Activated CD4-positive, CD25-positive, alpha-beta regulatory T cell treated with anti-CD3 and anti-CD28 coated beads, Interleukin-2, amount 50 U/mL, for 24 hours (primary cell): ENCODE results near the gene MC2R.

ENCODE experiments used
- ATAC-seq, 2 donors: fragments of 150-1000 bp; cut with Tn5 transposase; one replicate each; pipeline ENCODE4 v1.10.0; 2021; ENCODE audit warnings: mild to moderate bottlenecking in 1 of 2, moderate library complexity in 1 of 2

The MC2R gene

GRCh38 chr18:13915391-13915790 is at the start of gene MC2R:
MC2R (minus strand) TSS chr18:13915536; CDS start chr18:13885518, 30,018 bp downstream.
- ATAC-seq: no peak

GRCh38 chr18:13945811-13946210 is 30.5 kb upstream of the MC2R start:
- no peak for ATAC-seq

- no peak for ATAC-seq
Observed at GRCh38 chr18:13943338-13943737, 28.0 kb upstream of the MC2R start.

GRCh38 chr18:13940326-13940725 is 25.0 kb upstream of the MC2R start:
- ATAC-seq: no peak

GRCh38 chr18:13934676-13935075 is 19.3 kb upstream of the MC2R start:
- no peak for ATAC-seq

GRCh38 chr18:13934058-13934457 is 18.7 kb upstream of the MC2R start:
- ATAC-seq: no peak

- no peak for ATAC-seq
Observed at GRCh38 chr18:13932285-13933025, 17.1 kb upstream of the MC2R start.

GRCh38 chr18:13930964-13931363 is 15.6 kb upstream of the MC2R start:
- ATAC-seq: no peak

GRCh38 chr18:13923221-13923620 is 7.9 kb upstream of the MC2R start:
- ATAC-seq: no peak

GRCh38 chr18:13918898-13919297 is 3.6 kb upstream of the MC2R start:
- ATAC-seq: no peak

GRCh38 chr18:13917401-13917800 is 2.1 kb upstream of the MC2R start:
- no peak for ATAC-seq

GRCh38 chr18:13916559-13916958 is 1.2 kb upstream of the MC2R start:
- no peak for ATAC-seq

- no peak for ATAC-seq
Observed at GRCh38 chr18:13915995-13916431, 677 bp upstream of the MC2R start.

GRCh38 chr18:13914756-13915155 is 580 bp downstream of the MC2R start:
- no peak for ATAC-seq

- no peak for ATAC-seq
Observed at GRCh38 chr18:13914170-13914569, 1.2 kb downstream of the MC2R start.

- ATAC-seq: no peak
Observed at GRCh38 chr18:13913205-13913604, 2.1 kb downstream of the MC2R start.

- ATAC-seq: no peak
Observed at GRCh38 chr18:13912601-13913000, 2.7 kb downstream of the MC2R start.

- ATAC-seq: no peak
Observed at GRCh38 chr18:13910986-13911385, 4.3 kb downstream of the MC2R start.

- no peak for ATAC-seq
Observed at GRCh38 chr18:13910501-13910900, 4.8 kb downstream of the MC2R start.

- no peak for ATAC-seq
Observed at GRCh38 chr18:13909141-13909940, 6.0 kb downstream of the MC2R start.

- ATAC-seq: no peak
Observed at GRCh38 chr18:13900633-13901032, 14.7 kb downstream of the MC2R start.

GRCh38 chr18:13895505-13896033 is 19.8 kb downstream of the MC2R start:
- ATAC-seq: no peak

- ATAC-seq: no peak
Observed at GRCh38 chr18:13894531-13894930, 20.8 kb downstream of the MC2R start.

GRCh38 chr18:13893418-13893760 is 21.9 kb downstream of the MC2R start:
- ATAC-seq: peak; percentile 21 to 53
